HEK293 (cell line): ENCODE measurements around the gene IL17F.

ENCODE experiments used
- CTCF ChIP-seq: fragments of 450-650 bp; formaldehyde crosslinking; IDR thresholded peaks from 2 replicates; pipeline ENCODE4 v1.5.1; 2016; ENCODE audit warnings: missing biosample characterization, missing genetic modification characterization
- PATZ1 ChIP-seq: fragments of 450-650 bp; formaldehyde crosslinking; IDR thresholded peaks from 2 replicates; pipeline ENCODE4 v1.5.1; 2016; ENCODE audit warnings: missing biosample characterization, missing genetic modification characterization
- PRDM6 ChIP-seq: fragments of 450-650 bp; formaldehyde crosslinking; IDR thresholded peaks from 2 replicates; pipeline ENCODE4 v1.5.1; 2017; ENCODE audit warnings: missing biosample characterization, missing genetic modification characterization
- REST ChIP-seq: fragments of 450-650 bp; formaldehyde crosslinking; IDR thresholded peaks from 2 replicates; pipeline ENCODE4 v1.5.1; 2016; ENCODE audit warnings: missing biosample characterization, missing genetic modification characterization
- ZNF530 ChIP-seq: fragments of 450-650 bp; formaldehyde crosslinking; IDR thresholded peaks from 2 replicates; pipeline ENCODE4 v1.5.1; 2016; ENCODE audit warnings: low read depth, missing biosample characterization, missing genetic modification characterization
- ZNF830 ChIP-seq: fragments of 450-650 bp; IDR thresholded peaks from 2 replicates; pipeline ENCODE4 v1.5.0; 2018; ENCODE audit warnings: missing biosample characterization, missing genetic modification characterization, low read depth, mild to moderate bottlenecking, moderate library complexity
- ZSCAN5A ChIP-seq: fragments of 450-650 bp; formaldehyde crosslinking; IDR thresholded peaks from 2 replicates; pipeline ENCODE4 v1.5.1; 2016; ENCODE audit warnings: missing biosample characterization, missing genetic modification characterization

GRCh38 chr6:52249078-52249477 lies 4.8 kb upstream of the IL17F start:
- TF ChIP-seq ZNF830 (tag by site-specific recombination) (no peak), ZNF530 (tag by site-specific recombination) (no peak), PRDM6 (tag by site-specific recombination) (no peak), CTCF (tag by site-specific recombination) (no peak), PATZ1 (no peak), ZSCAN5A (no peak), REST (tag by site-specific recombination) (no peak)
